ENCODE data around the gene FBLN5. TPM values are rescaled to one million over a fixed set of nuclear protein-coding genes. Genes with fewer than 3 reads are reported as not detected.
"Not testable (repeated sequence)": the region's sequence is repeated elsewhere in the genome, so short reads cannot be mapped to it uniquely, and the experiment has no call there.

FBLN5 gene
- polyA plus RNA-seq, 4 donors = 134 to 196 (median 165) TPM

DNA sequence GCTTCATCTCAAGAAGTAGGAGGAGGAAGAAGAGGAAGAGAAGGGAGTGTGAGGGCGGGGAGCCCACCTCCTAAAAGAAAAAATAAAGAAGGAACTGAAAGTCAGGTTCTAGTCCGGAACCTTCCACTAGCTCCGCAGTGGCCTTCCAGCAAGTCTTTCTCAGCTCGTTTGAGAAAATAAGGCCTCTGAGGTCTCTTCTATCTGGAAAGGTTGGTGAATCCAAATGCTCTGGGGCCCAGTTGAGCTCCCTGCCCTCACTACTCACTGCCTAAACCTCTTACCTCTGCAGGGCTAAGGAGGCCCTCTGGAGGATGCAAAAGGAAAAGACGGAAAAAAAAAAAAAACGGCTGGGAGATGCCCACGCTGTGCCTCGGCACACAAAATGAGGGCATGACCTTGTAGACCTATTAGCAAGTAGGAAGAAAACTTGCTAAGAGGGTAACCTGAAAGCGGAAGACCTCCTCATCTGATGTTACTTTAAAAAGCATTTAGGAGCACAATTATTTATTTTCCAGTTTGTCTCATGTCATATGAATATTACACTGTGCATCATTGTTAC is 35.9 kb downstream of the FBLN5 start:
- no peak for DNase-seq (ENCODE audit: low read depth in 4 of 4, low spot score in 3 of 4)

DNA sequence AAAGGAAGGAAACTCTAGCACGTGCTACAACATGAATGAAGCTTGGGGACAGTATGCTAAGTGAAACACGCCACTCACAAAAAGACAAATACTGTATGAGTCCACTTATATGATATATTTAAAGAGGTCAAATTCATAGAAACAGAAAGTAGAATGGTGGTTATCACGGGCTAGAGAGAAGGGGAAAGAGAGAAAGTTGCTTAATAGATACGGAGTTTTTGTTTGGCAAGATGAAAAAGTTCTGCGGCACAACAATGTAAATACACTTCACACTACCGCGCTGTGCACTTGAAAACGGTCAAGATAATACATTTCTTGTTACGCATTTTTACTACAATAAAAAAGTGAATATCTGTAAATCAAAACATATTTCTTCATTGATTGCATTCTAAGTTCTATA is 37.3 kb downstream of the FBLN5 start:
- DNase-seq (ENCODE audit: low read depth in 4 of 4, low spot score in 3 of 4) = no peak

DNA sequence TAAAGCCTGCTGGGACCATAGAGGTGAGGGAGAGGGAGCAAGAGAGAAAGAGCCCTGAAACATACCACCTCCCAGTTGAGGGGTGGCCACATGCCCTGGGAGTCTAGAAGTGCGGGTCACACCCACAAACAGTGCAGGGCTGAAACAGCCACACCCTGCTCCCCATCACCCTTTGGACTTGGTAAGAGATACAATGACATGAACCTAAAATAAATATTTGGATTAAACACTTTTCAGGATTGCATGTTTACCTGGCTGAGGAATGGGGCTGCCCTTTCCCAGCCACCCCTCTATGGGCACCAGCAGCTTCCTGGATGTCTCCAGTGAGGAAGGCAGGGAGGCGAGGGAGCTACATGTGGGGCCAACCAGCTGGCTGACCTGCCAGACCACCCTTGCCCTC is 41.1 kb downstream of the FBLN5 start:
- no peak for DNase-seq (ENCODE audit: low read depth in 4 of 4, low spot score in 3 of 4)

DNA sequence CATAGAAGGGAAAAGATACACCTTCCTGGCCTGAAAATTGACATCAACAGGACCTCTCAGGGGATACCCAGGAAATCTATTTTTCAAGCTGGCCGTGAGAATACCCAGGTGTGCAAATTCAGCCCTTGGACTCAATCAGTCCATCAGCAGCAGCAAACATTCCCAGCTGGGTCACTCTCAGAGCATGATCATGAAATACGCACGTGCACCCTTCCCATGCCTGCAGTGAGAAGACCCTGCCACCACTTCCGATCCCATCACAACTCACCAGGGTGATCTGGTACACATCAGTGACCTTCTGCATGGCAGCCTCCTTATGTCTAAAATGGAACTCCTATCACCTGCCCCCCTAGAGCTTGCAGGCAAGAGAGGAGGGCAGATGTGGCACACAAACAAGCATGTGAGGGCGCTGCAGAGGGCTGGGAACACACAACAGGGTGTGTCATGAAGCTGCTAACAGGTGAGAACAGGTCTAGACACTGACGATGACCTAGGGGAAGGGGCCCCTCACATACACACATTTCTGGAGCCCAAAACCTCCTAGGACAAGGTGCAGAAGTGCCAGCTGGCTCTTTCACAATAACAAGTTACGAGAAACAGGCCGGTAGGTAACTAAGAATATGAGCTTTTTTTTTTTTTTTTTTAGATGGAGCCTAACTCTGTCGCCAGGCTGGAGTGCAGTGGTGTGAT is 42.4 kb downstream of the FBLN5 start:
- no peak for DNase-seq (ENCODE audit: low read depth in 4 of 4, low spot score in 3 of 4)

DNA sequence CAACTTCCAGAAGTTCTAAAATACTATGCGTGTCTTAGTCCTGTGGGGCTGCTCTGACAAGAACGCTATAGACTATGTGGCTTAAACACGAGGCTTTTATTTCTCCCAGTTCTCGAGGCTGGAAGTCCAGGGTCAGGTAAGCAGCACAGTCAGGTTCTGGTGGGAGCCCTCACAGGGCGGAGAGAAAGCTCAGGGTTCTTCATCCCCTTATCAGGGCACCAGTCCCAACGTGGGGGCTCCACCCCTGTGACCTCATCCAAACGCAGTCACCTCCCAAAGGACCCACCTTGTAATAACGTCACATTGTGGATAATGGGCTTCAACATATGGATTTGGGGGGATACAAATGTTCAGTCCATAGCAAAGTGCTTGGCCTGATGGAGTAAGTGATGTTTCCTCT is 43.0 kb downstream of the FBLN5 start:
- no peak for DNase-seq (ENCODE audit: low read depth in 4 of 4, low spot score in 3 of 4)

DNA sequence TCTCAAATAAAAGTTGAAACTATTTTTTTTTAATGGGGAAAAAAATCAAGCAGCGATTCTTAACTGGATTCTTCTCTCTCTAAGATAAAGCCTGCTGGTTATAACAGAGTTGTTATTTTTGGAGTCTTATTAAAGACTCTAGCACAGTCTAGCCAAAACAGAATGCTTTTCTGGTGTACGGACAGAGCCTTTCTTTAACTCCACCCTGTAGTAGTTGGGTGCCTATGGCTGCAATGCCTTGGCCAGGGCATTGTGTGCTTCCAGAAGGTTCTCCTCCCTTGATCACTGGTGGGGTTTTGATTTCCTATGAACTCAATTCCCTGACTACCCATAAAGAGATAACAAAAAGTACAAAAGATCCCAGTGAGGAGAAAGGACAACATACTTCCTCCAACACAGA is 44.4 kb downstream of the FBLN5 start:
- DNase-seq (ENCODE audit: low read depth in 4 of 4, low spot score in 3 of 4) = no peak

DNA sequence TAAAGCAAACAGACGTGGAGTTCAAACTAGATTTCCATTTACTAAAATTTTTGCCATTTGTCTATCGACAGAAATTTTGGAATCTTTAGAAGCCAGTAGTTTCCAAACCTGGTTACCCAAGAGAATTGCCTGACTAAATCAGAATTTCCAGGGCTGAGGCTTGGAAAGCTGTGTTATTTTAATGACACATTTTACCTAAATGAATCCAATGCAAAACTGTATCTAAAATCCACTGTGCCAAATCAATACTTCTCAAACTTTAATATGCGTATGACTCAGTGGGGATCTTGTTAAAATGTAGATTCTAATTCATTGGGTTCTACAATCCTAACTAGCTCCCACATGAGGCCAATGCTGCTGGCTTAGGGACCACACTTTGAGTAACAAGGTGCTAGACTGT is 45.2 kb downstream of the FBLN5 start:
- no peak for DNase-seq (ENCODE audit: low read depth in 4 of 4, low spot score in 3 of 4)

DNA sequence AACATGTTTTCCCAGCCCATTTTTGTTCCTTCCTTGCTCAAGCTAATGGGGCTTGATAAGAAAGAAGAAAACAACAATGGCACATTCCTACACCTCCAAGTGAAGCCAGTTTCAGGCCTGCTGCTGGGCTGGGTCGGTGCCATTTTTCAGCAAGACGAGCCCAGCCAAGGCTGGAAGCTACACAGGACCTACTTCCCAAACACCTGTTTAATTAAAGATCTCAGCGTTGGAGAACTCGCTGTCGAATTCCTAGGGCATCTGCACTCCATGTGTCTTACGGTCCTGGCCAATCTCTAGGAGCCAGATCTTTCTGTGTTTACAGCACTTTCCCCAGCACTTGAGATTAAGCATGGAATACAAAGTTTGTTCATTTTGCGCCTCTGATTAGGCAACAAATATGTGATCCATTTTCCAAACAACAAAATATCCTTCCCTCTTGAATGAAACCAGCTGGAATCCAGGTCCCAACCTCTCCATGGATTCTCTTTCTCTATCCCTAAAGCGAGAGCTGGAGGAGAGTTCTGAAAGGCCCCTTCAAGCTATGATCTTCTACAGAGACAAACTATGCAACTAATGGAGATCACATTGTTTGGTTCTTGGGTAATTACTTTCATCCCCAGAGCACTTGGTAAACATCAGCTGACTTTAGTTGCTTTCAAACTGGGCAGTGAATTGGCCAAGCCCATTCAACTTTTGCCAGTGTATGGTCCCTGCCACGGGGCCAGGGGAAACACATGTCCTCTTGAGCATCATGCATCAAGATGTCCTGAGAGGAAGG is 45.9 kb downstream of the FBLN5 start:
- DNase-seq (ENCODE audit: low read depth in 4 of 4, low spot score in 3 of 4) = no peak

DNA sequence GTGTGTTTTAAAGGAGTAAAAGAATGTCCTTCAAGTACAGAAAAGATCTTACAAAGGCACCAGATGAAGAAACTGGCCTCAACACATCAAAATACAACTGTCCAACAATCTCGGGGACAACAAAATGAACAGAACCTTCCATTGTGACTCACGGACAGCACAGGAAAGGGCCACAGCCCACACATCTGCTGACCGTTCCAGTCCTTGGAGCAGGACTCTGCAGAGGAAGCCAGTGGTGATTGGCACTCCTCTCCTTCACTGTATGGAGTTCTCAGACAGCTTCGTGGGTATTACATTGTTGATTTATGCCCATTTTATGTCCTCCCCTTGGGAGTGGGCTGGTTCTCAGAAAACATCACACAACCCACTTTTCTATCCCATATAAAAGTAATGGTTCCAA is 47.7 kb downstream of the FBLN5 start:
- DNase-seq (ENCODE audit: low read depth in 4 of 4, low spot score in 3 of 4) = no peak

DNA sequence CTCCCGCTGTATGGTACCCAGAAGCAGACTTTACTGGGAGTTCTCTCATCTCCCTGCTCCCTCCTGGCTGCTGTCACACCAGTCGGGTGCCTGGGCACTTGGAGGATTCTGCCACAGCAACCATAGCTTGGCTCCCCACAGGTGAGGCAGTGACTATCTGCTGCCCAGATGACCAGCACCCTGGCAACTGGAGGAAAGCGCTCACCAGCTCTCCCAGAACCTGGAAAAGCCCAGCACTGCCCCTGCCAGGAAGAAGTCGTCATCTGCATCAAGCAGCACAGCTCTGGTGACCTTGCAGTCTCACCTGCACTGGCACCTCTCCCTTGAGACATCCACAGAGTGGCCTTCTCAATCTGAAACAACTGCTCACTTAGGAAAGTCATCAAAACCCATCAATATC is 48.3 kb downstream of the FBLN5 start:
- DNase-seq (ENCODE audit: low read depth in 4 of 4, low spot score in 3 of 4) = no peak

DNA sequence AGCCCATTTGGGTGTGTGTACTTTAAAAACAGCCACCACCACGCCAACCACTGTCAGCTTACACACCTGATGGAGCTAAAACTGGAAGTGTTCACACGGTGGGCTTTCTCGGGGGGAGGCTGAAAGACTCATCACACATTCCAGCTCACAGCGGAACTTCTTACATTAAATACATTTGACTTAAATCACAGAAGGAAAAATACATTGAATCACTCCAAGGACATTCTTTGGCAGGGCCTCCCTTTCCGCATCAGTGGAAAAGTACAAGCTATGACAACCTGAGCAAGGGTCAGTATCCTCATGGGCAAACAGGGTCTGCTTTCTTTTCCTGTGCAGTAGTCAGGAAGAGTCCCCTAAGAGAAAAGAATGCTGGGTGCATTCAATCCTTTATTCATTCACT is 49.1 kb downstream of the FBLN5 start:
- DNase-seq (ENCODE audit: low read depth in 4 of 4, low spot score in 3 of 4) = no peak

DNA sequence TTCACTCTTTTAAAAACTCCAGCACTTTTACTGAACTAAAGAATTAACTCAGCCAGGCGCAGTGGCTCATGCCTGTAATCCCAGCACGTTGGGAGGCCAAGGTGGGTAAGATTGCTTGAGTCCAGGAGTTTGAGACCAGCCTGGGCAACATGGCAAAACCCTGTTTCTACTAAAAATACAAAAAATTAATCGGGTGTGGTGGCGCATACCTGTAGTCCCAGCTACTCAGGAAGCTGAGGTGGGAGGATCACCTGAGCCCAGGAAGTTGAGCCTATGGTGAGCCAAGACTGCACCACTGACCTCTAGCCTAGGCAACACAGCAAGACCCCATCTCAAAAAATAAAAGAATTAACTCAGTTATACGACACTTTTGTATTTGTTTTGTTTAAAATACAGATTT is 49.8 kb downstream of the FBLN5 start:
- DNase-seq (ENCODE audit: low read depth in 4 of 4, low spot score in 3 of 4) = not testable (repeated sequence)

DNA sequence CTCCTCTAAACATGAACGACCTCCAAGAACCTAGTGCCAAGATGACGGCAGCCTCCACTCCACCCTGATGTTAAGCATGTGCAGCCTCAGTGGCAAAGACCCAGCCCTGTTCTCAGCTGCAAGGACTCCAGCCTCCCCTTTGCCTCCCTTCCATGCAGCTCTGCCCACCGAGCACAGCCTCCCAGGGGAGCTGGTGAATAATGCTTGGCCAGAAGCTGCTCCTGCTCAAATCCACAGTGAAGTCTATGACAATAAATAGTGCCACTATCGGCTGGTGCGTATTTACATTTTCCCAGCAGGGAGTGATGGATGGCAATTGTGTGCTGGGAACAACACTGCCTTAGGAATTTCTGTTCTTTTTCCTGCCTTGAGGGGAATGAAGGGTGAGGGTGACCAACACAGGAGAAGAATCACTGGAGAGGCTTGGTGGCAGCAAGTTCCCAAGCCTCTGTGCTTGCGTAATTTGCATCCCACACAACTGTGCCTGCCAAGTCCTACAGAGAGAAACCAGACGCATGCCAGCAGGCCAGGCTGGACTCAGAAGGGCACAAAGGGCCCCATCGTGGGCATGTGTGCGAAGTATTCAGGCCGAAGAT is 50.3 kb downstream of the FBLN5 start:
- no peak for DNase-seq (ENCODE audit: low read depth in 4 of 4, low spot score in 3 of 4)

DNA sequence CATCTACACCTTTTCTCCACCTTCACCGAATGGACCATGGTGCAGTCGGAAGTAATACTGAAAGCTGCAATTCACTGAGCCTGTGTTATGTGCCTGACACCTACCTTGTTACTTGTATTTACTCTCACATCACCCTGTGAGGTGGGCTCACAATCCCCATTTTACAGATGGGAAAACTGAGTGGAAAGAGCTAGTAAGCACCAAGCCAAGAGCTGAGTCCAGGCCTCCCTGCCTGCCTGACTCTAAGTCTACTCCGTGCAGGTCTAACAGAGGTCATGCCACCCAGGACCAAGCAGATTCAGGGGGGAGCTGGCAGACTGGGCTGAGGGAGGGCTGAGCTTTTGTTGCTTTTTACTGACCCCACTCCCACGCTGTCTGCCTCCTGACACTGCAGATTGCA is 51.1 kb downstream of the FBLN5 start:
- no peak for DNase-seq (ENCODE audit: low read depth in 4 of 4, low spot score in 3 of 4)

DNA sequence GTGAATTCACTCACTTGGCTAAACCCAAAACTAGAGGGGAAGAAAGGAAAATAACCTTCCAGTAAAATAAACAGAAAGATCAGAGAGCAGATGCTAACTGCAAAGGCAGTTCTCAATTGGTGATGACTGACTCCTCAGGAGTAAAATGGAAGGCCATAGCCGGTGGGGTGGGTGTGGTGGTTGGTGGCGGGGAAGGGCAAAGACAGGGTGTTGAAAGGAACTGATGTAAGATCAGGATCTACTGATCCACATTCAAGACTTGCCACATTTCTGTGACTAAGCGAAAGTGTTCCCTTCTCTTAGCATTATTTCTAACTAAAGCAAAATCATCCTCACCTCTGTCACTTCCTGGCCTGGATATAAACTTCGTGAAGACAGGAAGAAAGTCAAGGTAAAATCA is 53.8 kb downstream of the FBLN5 start:
- no peak for DNase-seq (ENCODE audit: low read depth in 4 of 4, low spot score in 3 of 4)

DNA sequence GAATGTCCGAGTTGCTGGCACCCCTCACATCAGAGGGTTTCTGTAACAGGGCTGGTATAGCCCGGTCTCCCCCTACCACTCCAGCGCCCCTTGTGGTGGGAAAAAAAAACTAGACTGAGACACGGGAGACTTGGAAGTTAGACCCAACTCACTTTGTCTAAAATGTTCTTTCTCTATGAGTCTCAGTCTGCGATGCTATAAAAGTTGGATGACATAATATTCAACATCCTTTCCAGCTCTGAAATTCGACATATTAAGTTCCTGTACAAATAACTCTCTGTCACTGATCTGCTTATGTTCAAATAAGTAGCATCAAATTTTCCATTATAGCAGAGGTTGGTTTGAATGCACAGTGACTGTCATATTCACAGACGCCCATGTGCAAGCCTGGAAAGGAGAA is 54.5 kb downstream of the FBLN5 start:
- no peak for DNase-seq (ENCODE audit: low read depth in 4 of 4, low spot score in 3 of 4)

DNA sequence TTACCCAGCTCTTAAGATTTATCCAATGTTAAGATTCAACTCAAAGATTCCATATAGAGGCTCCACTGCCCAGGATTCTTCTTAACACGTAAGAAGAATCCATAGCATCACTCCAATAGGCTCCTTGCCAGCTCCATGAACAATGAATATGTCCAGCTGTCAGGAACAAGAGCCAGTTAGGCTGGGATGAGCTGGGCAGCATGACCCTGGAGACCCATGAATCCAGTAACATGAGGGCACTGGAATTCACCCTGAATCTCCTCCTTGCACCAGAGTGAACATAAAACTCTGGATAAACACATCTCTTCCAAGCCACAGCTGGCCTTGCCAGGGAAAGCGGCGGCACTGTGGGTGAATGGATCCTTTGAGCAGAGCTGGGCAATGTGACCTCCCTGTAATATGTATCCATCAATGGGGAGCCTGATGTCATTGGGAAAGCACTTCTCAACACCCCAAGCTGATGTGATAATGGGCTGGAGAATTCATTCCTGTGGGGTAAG is 55.7 kb downstream of the FBLN5 start:
- no peak for DNase-seq (ENCODE audit: low read depth in 4 of 4, low spot score in 3 of 4)

DNA sequence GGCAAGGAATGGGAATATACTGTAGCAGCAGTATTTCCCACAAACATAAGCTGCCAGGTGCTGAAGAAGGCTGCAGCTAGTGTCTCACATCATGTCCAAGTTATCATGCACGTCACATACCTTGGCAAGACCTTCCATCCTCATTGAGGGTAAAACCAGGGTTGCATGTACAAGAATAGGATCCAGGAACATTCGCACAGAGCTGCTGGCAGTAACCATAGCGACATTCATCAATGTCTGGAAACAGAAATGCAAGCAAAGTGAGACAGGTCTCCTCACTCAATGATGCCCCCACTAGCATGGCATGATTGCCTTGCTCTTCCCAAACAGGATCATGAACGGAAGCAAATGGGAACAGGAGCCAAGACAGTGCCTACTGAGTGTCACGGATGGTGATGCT is 56.4 kb downstream of the FBLN5 start:
- no peak for DNase-seq (ENCODE audit: low read depth in 4 of 4, low spot score in 3 of 4)

DNA sequence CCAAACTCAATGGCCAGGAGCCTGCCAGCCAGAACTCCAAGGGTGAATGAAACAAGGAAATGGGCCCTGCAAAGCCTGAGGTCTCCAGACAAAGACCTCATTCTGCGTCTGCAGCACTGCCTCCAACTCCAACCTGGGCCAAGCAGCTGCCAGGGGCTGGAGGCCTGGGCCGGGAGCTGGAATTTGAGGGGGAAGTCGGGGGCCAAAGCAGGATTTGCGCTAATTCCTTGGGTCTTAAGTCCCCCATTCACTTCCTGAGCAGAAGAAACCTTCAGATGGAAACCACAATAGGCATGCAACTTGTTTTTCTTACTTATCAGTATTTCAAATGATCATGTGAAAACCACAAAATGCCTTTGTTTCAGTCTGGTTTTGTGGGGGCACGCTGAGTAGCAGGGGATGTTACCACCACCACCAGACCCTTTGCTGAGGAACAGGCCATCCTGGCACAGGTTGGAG is 57.2 kb downstream of the FBLN5 start:
- DNase-seq (ENCODE audit: low read depth in 4 of 4, low spot score in 3 of 4) = no peak

DNA sequence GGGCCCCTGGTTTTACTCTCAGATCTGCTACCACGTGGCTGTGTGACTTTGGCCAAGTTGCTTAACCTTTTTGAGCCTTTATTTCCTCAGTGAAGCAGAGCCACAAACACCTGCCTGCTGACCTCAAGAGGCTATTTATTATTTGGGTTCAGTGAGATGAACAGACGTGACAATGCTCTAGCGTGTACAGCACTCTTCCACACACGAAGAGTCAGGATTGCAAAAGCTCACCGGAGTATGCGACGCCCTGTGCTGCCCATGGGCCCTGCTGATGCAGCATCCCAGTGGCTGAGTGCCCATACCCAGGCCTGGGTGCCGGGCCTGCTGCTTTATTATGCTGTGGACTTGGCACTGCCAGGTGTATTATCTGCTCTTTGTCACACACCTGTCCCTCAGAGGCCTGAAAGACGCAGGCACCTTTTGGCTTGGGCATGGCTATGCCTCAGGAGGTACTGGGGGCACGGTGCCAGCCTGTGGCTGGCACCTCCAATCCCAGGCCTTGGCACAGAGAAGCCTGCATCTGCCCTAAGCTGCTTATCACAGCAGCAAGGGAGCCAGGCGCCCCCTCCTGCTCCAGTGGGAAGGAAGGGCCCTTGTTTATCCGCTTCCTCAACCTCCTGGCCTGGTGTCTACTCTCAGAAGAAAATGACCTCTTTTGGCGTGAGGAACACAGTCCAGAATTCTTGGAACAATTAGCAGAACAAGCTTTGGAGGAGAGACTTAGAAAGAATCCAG is 57.9 kb downstream of the FBLN5 start:
- no peak for DNase-seq (ENCODE audit: low read depth in 4 of 4, low spot score in 3 of 4)
